ENCODE measurements around the gene FANK1. TPM values are rescaled to one million over a fixed set of nuclear protein-coding genes. Genes with fewer than 3 reads are reported as not detected.

The FANK1 gene
- total RNA-seq, 1 donor = 8.3 TPM

GRCh38 chr10:125976960-125977605 is 80.7 kb downstream of the FANK1 start:
- no peak for DNase-seq (ENCODE audit: insufficient read length, low spot score, missing footprints)
- H3K9me3 ChIP-seq (ENCODE audit: low read depth, low read length) = no peaks in the 10 kb centered on the region
- no peak overlapping the region for H3K4me3 ChIP-seq (ENCODE audit: insufficient read depth, low read length)
- H2AFZ ChIP-seq (ENCODE audit: low read length) = no peak overlapping the region
- no peaks in the 10 kb centered on the region for H3K27me3 ChIP-seq (ENCODE audit: insufficient read depth, low read length)
- no peak overlapping the region for H3K4me2 ChIP-seq (ENCODE audit: insufficient read depth, low read length)
- peak; percentile 33 for TF ChIP-seq CTCF (IDR thresholded peaks at IDR 0.05; ENCODE audit: extremely low read depth, low read depth, low read length)
- no peak overlapping the region for H3K27ac ChIP-seq (ENCODE audit: low read depth, low read length)
- H3K79me2 ChIP-seq (ENCODE audit: insufficient read depth, low read length) = no peaks in the 10 kb centered on the region
- H3K36me3 ChIP-seq (ENCODE audit: insufficient read depth, low read length) = no peaks in the 10 kb centered on the region
- no peaks in the 10 kb centered on the region for H4K20me1 ChIP-seq (ENCODE audit: insufficient read depth, low read length)
- peaks cover 4% of the 10 kb centered on the region for H3K4me1 ChIP-seq (ENCODE audit: insufficient read depth, low read length)

GRCh38 chr10:125979976-125980375 is 83.6 kb downstream of the FANK1 start:
- H3K79me2 ChIP-seq (ENCODE audit: insufficient read depth, low read length) = no peaks in the 10 kb centered on the region
- no peaks in the 10 kb centered on the region for H3K9me3 ChIP-seq (ENCODE audit: low read depth, low read length)
- no peak for TF ChIP-seq CTCF (IDR thresholded peaks at IDR 0.05; ENCODE audit: extremely low read depth, low read depth, low read length)
- H3K4me2 ChIP-seq (ENCODE audit: insufficient read depth, low read length) = no peak overlapping the region
- no peak overlapping the region for H3K4me3 ChIP-seq (ENCODE audit: insufficient read depth, low read length)
- H2AFZ ChIP-seq (ENCODE audit: low read length) = no peak overlapping the region
- no peaks in the 10 kb centered on the region for H4K20me1 ChIP-seq (ENCODE audit: insufficient read depth, low read length)
- no peaks in the 10 kb centered on the region for H3K36me3 ChIP-seq (ENCODE audit: insufficient read depth, low read length)
- H3K27ac ChIP-seq (ENCODE audit: low read depth, low read length) = no peak overlapping the region
- DNase-seq (ENCODE audit: insufficient read length, low spot score, missing footprints) = no peak
- no peaks in the 10 kb centered on the region for H3K27me3 ChIP-seq (ENCODE audit: insufficient read depth, low read length)
- peaks cover 14% of the 10 kb centered on the region for H3K4me1 ChIP-seq (ENCODE audit: insufficient read depth, low read length)

GRCh38 chr10:125980521-125981035 is 84.2 kb downstream of the FANK1 start:
- Histone ChIP-seq H3K4me3 (ENCODE audit: insufficient read depth, low read length) (no peak overlapping the region), H3K36me3 (ENCODE audit: insufficient read depth, low read length) (no peaks in the 10 kb centered on the region), H3K27ac (ENCODE audit: low read depth, low read length) (no peak overlapping the region), H3K9me3 (ENCODE audit: low read depth, low read length) (no peaks in the 10 kb centered on the region), H3K4me2 (ENCODE audit: insufficient read depth, low read length) (no peak overlapping the region), H2AFZ (ENCODE audit: low read length) (no peak overlapping the region), H3K27me3 (ENCODE audit: insufficient read depth, low read length) (no peaks in the 10 kb centered on the region), H4K20me1 (ENCODE audit: insufficient read depth, low read length) (no peaks in the 10 kb centered on the region), H3K79me2 (ENCODE audit: insufficient read depth, low read length) (no peaks in the 10 kb centered on the region), H3K4me1 (ENCODE audit: insufficient read depth, low read length) (peaks cover 16% of the 10 kb centered on the region)
- no peak for TF ChIP-seq CTCF (IDR thresholded peaks at IDR 0.05; ENCODE audit: extremely low read depth, low read depth, low read length)
- no peak for DNase-seq (ENCODE audit: insufficient read length, low spot score, missing footprints)

- no peaks in the 10 kb centered on the region for H3K27me3 ChIP-seq (ENCODE audit: insufficient read depth, low read length)
- no peak overlapping the region for H3K4me3 ChIP-seq (ENCODE audit: insufficient read depth, low read length)
- no peaks in the 10 kb centered on the region for H3K79me2 ChIP-seq (ENCODE audit: insufficient read depth, low read length)
- peak; percentile 70 for DNase-seq (ENCODE audit: insufficient read length, low spot score, missing footprints)
- H4K20me1 ChIP-seq (ENCODE audit: insufficient read depth, low read length) = no peaks in the 10 kb centered on the region
- no peaks in the 10 kb centered on the region for H3K9me3 ChIP-seq (ENCODE audit: low read depth, low read length)
- no peaks in the 10 kb centered on the region for H3K36me3 ChIP-seq (ENCODE audit: insufficient read depth, low read length)
- H3K4me2 ChIP-seq (ENCODE audit: insufficient read depth, low read length) = no peak overlapping the region
- TF ChIP-seq CTCF (IDR thresholded peaks at IDR 0.05; ENCODE audit: extremely low read depth, low read depth, low read length) = peak; percentile 67
- H2AFZ ChIP-seq (ENCODE audit: low read length) = peak overlapping the region; percentile 68
- peak overlapping the region; percentile 40 for H3K27ac ChIP-seq (ENCODE audit: low read depth, low read length)
- H3K4me1 ChIP-seq (ENCODE audit: insufficient read depth, low read length) = peaks cover 16% of the 10 kb centered on the region
Measured at GRCh38 chr10:125982260-125982948, 86.0 kb downstream of the FANK1 start.

Measured in osteoblast (primary cell).